GM23338 (cell line): ENCODE data around the gene ZNF787. TPM values are rescaled to one million over a fixed set of nuclear protein-coding genes. Genes with fewer than 3 reads are reported as not detected.

Experiments used
- ATAC-seq: fragments of 200-7000 bp; cut with Tn5 transposase; 3 replicates; pipeline ENCODE4 v1.9.1; 2020
- DNase-seq: peaks from one replicate; pipeline ENCODE4 v3.0.0-alpha.2; 2015; ENCODE audit warnings: low spot score
- H2AFZ ChIP-seq: fragments of 200-600 bp; sonication (generic); 2 replicates; pipeline ENCODE4 v1.8.0; 2016; ENCODE audit warnings: antibody characterized with exemption, mild to moderate bottlenecking, moderate library complexity
- H3F3A ChIP-seq: fragments of 200-600 bp; sonication (generic); replicated peaks from 2 replicates; pipeline ENCODE4 v1.8.0; 2017; ENCODE audit warnings: antibody characterized with exemption, mixed run types, low read depth
- H3K27ac ChIP-seq: fragments of 200-600 bp; sonication (generic); 2 replicates; pipeline ENCODE4 v1.6.1; 2016; ENCODE audit warnings: low read depth
- H3K27me3 ChIP-seq: fragments of 200-600 bp; sonication (generic); 2 replicates; pipeline ENCODE4 v1.8.0; 2016; ENCODE audit warnings: mild to moderate bottlenecking, mixed run types, moderate library complexity; ENCODE audit not compliant: insufficient read depth
- H3K36me3 ChIP-seq: fragments of 200-600 bp; sonication (generic); 2 replicates; pipeline ENCODE4 v1.8.0; 2016; ENCODE audit warnings: mild to moderate bottlenecking; ENCODE audit not compliant: insufficient read depth
- H3K4me1 ChIP-seq: fragments of 200-600 bp; sonication (generic); 2 replicates; pipeline ENCODE4 v1.8.0; 2016; ENCODE audit warnings: mild to moderate bottlenecking, moderate library complexity; ENCODE audit not compliant: insufficient read depth
- H3K4me2 ChIP-seq: fragments of 200-600 bp; sonication (generic); 2 replicates; pipeline ENCODE4 v1.7.1; 2017; ENCODE audit warnings: mixed run types
- H3K4me3 ChIP-seq: fragments of 200-600 bp; sonication (generic); 2 replicates; pipeline ENCODE4 v1.6.1; 2016; ENCODE audit warnings: mixed run types
- H3K79me2 ChIP-seq: fragments of 200-600 bp; sonication (generic); replicated peaks from 2 replicates; pipeline ENCODE4 v1.8.0; 2017; ENCODE audit warnings: mild to moderate bottlenecking; ENCODE audit not compliant: insufficient read depth
- H3K9me2 ChIP-seq: fragments of 200-600 bp; sonication (generic); 2 replicates; pipeline ENCODE4 v1.8.0; 2017; ENCODE audit not compliant: insufficient read depth
- H4K20me1 ChIP-seq: fragments of 200-600 bp; sonication (generic); replicated peaks from 2 replicates; pipeline ENCODE4 v1.8.0; 2017; ENCODE audit warnings: mild to moderate bottlenecking; ENCODE audit not compliant: insufficient read depth
- H3K27ac Mint-ChIP-seq: 2 replicates; pipeline ENCODE4 v1.8.0; 2020; ENCODE audit warnings: inconsistent platforms, mild to moderate bottlenecking, moderate library complexity, mixed read lengths
- H3K27me3 Mint-ChIP-seq: 3 replicates; pipeline ENCODE4 v1.8.0; 2022; ENCODE audit warnings: low read depth, mild to moderate bottlenecking, moderate library complexity, mixed read lengths, inconsistent platforms; ENCODE audit not compliant: insufficient read depth, poor library complexity
- H3K36me3 Mint-ChIP-seq: 3 replicates; pipeline ENCODE4 v1.8.0; 2021; ENCODE audit warnings: low read depth, mild to moderate bottlenecking, inconsistent platforms, moderate library complexity, mixed read lengths
- H3K4me1 Mint-ChIP-seq: 3 replicates; pipeline ENCODE4 v1.8.0; 2020; ENCODE audit warnings: mild to moderate bottlenecking, inconsistent platforms, mixed read lengths
- H3K4me3 Mint-ChIP-seq: 3 replicates; pipeline ENCODE4 v1.8.0; 2021; ENCODE audit warnings: moderate library complexity, mild to moderate bottlenecking, inconsistent platforms, mixed read lengths
- H3K9me3 Mint-ChIP-seq: 3 replicates; pipeline ENCODE4 v1.8.0; 2020; ENCODE audit warnings: moderate library complexity, mild to moderate bottlenecking, inconsistent platforms, mixed read lengths
- CREB1 ChIP-seq: fragments of 250-450 bp; sonication (Bioruptor Pico); IDR thresholded peaks from 2 replicates; pipeline ENCODE4 v1.5.0; 2020; ENCODE audit warnings: low read depth, mild to moderate bottlenecking, moderate library complexity
- EZH2 ChIP-seq: fragments of 200-600 bp; sonication (generic); IDR thresholded peaks from one replicate; pipeline ENCODE4 v1.8.0; 2017; ENCODE audit warnings: antibody characterized with exemption, mild to moderate bottlenecking, low read depth; ENCODE audit not compliant: unreplicated experiment
- JUNB ChIP-seq: IDR thresholded peaks from one replicate; pipeline ENCODE4 v1.6.1; 2016; ENCODE audit warnings: antibody characterized with exemption; ENCODE audit not compliant: unreplicated experiment
- REST ChIP-seq: IDR thresholded peaks from one replicate; pipeline ENCODE4 v1.6.1; 2018; ENCODE audit warnings: antibody characterized with exemption; ENCODE audit not compliant: unreplicated experiment
- STAT1 ChIP-seq: IDR thresholded peaks from one replicate; pipeline ENCODE4 v1.6.1; 2016; ENCODE audit warnings: antibody characterized with exemption; ENCODE audit not compliant: unreplicated experiment
- ZNF331 ChIP-seq: fragments of 250-450 bp; sonication (Bioruptor Pico); IDR thresholded peaks from 2 replicates; pipeline ENCODE4 v1.5.0; 2020; ENCODE audit warnings: low read depth, mild to moderate bottlenecking, moderate library complexity
- polyA plus RNA-seq: library from polyadenylated mRNA; unstranded; fragments of >200 nt; fragmentation: Nextera tagmentation; extraction: Ambion mirVana; gene quantifications from 2 replicates; pipeline ENCODE4 v1.2.1, GENCODE V29; 2016
- total RNA-seq: library from RNA; depleted of rRNA; stranded (reverse); fragments of >200 nt; shearing (Covaris generic); gene quantifications from 2 replicates; pipeline ENCODE4 v1.2.3, GENCODE V29; 2014

ZNF787 gene
- total and polyA plus RNA-seq, 2 experiments from 2014 or later = 12.5 to 44.6 TPM

- TF ChIP-seq ZNF331 (CRISPR knock-in tag) = no peak
- no peak for TF ChIP-seq CREB1 (CRISPR knock-in tag)
- TF ChIP-seq REST = no peak
Measured at GRCh38 chr19:56084835-56085536, 36.1 kb downstream of the ZNF787 start (continued).

- peaks cover 12% of the 10 kb centered on the region; the same call in 1 of the 2 replicates for H4K20me1 ChIP-seq
- no peak overlapping the region for H3K4me2 ChIP-seq
- Mint-ChIP-seq H3K27ac (no peak overlapping the region), H3K4me3 (no peak overlapping the region), H3K27me3 (peaks cover 27% of the 10 kb centered on the region), H3K36me3 (peaks cover 4% of the 10 kb centered on the region; the same call in 2 of the 3 replicates), H3K9me3 (no peaks in the 10 kb centered on the region), H3K4me1 (peaks cover 33% of the 10 kb centered on the region)
- no peak for DNase-seq
- H3K27me3 ChIP-seq = no peaks in the 10 kb centered on the region
- TF ChIP-seq REST = peak; percentile 64
- TF ChIP-seq STAT1 = no peak
- no peak for TF ChIP-seq EZH2
- no peak for TF ChIP-seq JUNB
- no peak for ATAC-seq
- H3K36me3 ChIP-seq = no peaks in the 10 kb centered on the region
- H2AFZ ChIP-seq = no peak overlapping the region
- H3K4me1 ChIP-seq = peaks cover 15% of the 10 kb centered on the region
- 0 out of 2 replicates have a peak, but pooled peaks cover 3% of the 10 kb centered on the region for H3K79me2 ChIP-seq
- 0 out of 2 replicates have a peak, but pooled peaks cover 9% of the 10 kb centered on the region for H3F3A ChIP-seq
- no peak overlapping the region for H3K27ac ChIP-seq
- no peaks in the 10 kb centered on the region for H3K9me2 ChIP-seq
- no peak overlapping the region for H3K4me3 ChIP-seq
Measured at GRCh38 chr19:56083668-56084067, 37.4 kb downstream of the ZNF787 start.
